Gastrocnemius medialis (tissue), 4 donors: ENCODE measurements around the gene DEGS2.
"Not testable (repeated sequence)": the region's sequence is repeated elsewhere in the genome, so short reads cannot be mapped to it uniquely, and the experiment has no call there.

Experiments used
- POLR2A ChIP-seq, 2 donors: fragments of 450-650 bp; IDR thresholded peaks; one replicate each; pipeline ENCODE4 v1.6.1; 2017; ENCODE audit warnings: antibody characterized with exemption in 2 of 2, mild to moderate bottlenecking in 2 of 2, moderate library complexity in 2 of 2
- TF ChIP-seq, protein P1 (sequence below), 5 experiments: fragments of 450-650 bp in 3 of 5; fragments of 200-600 bp in 2 of 5; sonication (generic) in 2 of 5; IDR thresholded peaks in 4 of 5; conservative IDR thresholded peaks in 1 of 5; 1 replicate in 4 of 5; 2 replicates in 1 of 5; pipeline ENCODE4 v1.5.1; 2016 to 2019; ENCODE audit warnings: antibody characterized with exemption in 5 of 5, mild to moderate bottlenecking in 3 of 5, moderate library complexity in 3 of 5

DNA sequence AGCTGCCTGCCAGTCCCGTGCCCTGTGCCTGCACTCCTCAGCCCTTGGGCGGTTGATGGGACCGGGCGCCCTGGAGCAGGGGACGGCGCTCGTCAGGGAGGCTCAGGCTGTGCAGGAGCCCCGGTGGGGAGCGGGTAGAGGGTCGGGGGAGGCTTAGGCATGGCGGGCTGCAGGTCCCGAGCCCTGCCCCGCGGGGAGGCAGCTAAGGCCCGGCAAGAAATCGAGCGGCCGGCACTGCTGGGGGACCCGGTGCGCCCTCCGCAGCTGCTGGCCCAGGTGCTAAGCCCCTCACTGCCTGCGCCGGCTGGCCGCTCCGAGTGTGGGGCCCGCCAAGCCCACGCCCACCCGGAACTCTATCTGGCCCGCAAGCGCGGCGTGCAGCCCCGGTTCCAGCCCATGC is 48.7 kb upstream of the DEGS2 start:
- TF ChIP-seq, protein P1, sequence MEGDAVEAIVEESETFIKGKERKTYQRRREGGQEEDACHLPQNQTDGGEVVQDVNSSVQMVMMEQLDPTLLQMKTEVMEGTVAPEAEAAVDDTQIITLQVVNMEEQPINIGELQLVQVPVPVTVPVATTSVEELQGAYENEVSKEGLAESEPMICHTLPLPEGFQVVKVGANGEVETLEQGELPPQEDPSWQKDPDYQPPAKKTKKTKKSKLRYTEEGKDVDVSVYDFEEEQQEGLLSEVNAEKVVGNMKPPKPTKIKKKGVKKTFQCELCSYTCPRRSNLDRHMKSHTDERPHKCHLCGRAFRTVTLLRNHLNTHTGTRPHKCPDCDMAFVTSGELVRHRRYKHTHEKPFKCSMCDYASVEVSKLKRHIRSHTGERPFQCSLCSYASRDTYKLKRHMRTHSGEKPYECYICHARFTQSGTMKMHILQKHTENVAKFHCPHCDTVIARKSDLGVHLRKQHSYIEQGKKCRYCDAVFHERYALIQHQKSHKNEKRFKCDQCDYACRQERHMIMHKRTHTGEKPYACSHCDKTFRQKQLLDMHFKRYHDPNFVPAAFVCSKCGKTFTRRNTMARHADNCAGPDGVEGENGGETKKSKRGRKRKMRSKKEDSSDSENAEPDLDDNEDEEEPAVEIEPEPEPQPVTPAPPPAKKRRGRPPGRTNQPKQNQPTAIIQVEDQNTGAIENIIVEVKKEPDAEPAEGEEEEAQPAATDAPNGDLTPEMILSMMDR (IDR thresholded peaks at IDR 0.05 in 4 of 5, conservative IDR thresholded peaks at IDR 0.05 in 1 of 5), result not testable (repeated sequence)
- not testable (repeated sequence) for TF ChIP-seq POLR2A (IDR thresholded peaks at IDR 0.05)
